HAP-1 (cell line): ENCODE data around the gene BRD3OS.
"Not testable (repeated sequence)": the region's sequence is repeated elsewhere in the genome, so short reads cannot be mapped to it uniquely, and the experiment has no call there.

Source experiments
- DNase-seq, 2 experiments: peaks; one replicate each; pipeline ENCODE4 v3.0.0-alpha.2; 2016 to 2020; ENCODE audit warnings: low spot score in 2 of 2
- H3K27me3 ChIP-seq: fragments of 250-450 bp; sonication (Bioruptor Pico); 2 replicates; pipeline ENCODE4 v1.5.1; 2020; ENCODE audit warnings: low read depth, mild to moderate bottlenecking, moderate library complexity
- H3K36me3 ChIP-seq: fragments of 250-450 bp; sonication (Bioruptor Pico); replicated peaks from 2 replicates; pipeline ENCODE4 v1.5.1; 2020; ENCODE audit warnings: mild to moderate bottlenecking
- H3K4me1 ChIP-seq: fragments of 250-450 bp; sonication (Bioruptor Pico); 2 replicates; pipeline ENCODE4 v1.5.1; 2020; ENCODE audit warnings: mild to moderate bottlenecking
- H3K4me3 ChIP-seq: fragments of 250-450 bp; sonication (Bioruptor Pico); 2 replicates; pipeline ENCODE4 v1.5.1; 2020; ENCODE audit warnings: mild to moderate bottlenecking, moderate library complexity
- H3K9me3 ChIP-seq: fragments of 250-450 bp; sonication (Bioruptor Pico); 2 replicates; pipeline ENCODE4 v1.5.1; 2020; ENCODE audit warnings: mild to moderate bottlenecking, moderate library complexity
- in situ Hi-C: fragments of 300-500 bp; cut with MboI; formaldehyde crosslinking; loops from 3 replicates; pipeline ENCODE4 v1.14.3; 2020; ENCODE audit warnings: low sequenced_read_pairs, inconsistent platforms, mixed read lengths

BRD3OS gene

DNA sequence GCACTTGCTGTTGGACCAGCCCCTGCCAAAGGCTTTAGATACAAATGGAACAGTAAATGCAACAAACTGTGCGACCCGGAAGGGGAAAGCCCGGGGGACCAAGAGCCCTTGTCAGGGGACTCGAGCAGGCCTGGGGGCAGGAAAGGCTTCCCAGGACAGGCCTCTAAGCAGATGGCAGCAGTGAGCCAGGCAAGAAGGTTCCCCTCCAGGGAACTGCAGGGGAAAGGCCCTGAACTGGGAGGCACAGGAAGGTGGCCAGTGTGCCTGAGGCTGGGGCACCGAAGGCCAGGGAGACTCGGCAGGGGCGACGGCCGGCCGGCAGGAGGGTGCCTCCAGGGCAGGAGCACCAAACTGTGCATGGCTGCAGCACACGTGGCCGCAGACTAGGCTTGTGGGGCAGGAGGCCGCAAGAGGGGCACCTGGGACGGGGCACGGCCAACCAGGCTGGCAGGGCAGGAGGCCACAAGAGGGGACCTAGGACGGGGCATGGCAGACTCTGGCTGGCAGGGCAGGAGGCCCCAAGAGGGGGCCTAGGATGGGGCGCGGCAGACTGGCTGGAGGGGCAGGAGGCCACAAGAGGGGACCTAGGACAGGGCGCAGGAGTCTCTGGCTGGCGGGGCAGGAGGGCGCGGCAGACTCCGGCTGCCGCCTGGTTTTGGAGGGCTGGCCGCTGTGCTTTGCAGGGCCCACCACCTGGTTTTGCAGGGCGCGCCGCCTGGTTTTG lies 43.2 kb upstream of the BRD3OS start:
- no peak overlapping the region for H3K4me3 ChIP-seq
- no peak for DNase-seq
- H3K36me3 ChIP-seq, result no peaks in the 10 kb centered on the region
- H3K9me3 ChIP-seq, result no peaks in the 10 kb centered on the region
- no peaks in the 10 kb centered on the region for H3K27me3 ChIP-seq
- no peaks in the 10 kb centered on the region for H3K4me1 ChIP-seq
- in situ Hi-C loops, result no loop called here

DNA sequence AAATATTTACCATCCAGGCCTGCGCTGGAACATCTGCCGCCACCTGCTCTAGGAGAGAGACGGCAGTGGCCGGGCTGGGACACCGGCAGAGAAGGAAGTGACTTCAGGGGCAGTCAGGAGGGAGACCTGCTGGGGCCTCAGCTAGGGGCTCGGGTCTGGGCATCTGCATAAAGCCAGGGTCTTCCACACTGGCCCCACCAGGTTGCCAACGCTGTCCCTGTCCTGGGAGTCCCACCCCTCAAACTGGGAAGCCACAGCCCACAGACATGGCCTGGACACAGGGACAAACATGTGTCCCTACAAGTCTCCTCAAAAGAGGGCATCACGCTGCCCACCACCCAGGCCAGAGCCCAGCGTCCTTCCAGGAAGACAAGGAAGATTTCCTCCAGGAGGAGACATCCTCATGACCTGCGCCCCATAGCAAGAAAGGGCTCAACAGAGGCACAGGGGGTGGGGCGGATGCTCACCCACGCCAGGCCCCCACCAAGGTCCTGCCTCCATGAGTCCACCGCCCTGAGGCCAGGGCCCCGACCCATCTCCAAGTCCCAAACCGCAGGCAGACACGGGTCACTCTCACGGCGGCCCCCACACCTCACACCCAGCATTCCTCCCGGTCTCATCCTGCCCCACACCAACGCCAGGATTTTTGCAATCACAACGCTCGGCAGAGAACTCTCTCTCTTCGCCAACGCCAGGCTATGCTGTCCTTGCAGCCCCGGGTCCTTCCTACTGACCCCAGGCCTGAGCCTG lies 42.1 kb upstream of the BRD3OS start:
- H3K36me3 ChIP-seq, result no peaks in the 10 kb centered on the region
- no peak for DNase-seq
- no peaks in the 10 kb centered on the region for H3K4me1 ChIP-seq
- no peaks in the 10 kb centered on the region for H3K27me3 ChIP-seq
- in situ Hi-C loops, result no loop called here
- H3K9me3 ChIP-seq, result no peaks in the 10 kb centered on the region
- H3K4me3 ChIP-seq, result no peak overlapping the region

DNA sequence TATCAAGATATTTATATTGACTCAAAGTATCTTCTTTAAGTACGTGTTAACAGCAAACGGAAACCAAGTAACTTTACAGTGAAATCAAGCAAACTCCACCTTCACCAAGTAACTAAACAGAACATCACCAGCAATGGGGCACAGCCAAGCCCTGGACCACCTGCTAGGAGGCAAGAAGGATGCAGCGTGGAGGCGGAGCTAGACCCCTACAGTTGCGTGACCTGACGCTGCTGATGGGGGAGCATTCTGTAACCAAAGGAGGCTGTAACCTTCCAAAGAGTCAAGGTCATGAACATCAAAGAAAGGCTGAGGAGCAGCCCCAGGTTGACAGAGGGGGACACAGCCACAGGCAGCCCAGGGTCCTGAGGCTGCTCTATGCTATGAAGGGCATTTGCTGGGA lies 39.2 kb upstream of the BRD3OS start:
- H3K9me3 ChIP-seq, result no peaks in the 10 kb centered on the region
- H3K4me1 ChIP-seq, result no peaks in the 10 kb centered on the region
- no peak for DNase-seq
- in situ Hi-C loops, result no loop called here
- no peaks in the 10 kb centered on the region for H3K36me3 ChIP-seq
- H3K4me3 ChIP-seq, result no peak overlapping the region
- no peaks in the 10 kb centered on the region for H3K27me3 ChIP-seq

DNA sequence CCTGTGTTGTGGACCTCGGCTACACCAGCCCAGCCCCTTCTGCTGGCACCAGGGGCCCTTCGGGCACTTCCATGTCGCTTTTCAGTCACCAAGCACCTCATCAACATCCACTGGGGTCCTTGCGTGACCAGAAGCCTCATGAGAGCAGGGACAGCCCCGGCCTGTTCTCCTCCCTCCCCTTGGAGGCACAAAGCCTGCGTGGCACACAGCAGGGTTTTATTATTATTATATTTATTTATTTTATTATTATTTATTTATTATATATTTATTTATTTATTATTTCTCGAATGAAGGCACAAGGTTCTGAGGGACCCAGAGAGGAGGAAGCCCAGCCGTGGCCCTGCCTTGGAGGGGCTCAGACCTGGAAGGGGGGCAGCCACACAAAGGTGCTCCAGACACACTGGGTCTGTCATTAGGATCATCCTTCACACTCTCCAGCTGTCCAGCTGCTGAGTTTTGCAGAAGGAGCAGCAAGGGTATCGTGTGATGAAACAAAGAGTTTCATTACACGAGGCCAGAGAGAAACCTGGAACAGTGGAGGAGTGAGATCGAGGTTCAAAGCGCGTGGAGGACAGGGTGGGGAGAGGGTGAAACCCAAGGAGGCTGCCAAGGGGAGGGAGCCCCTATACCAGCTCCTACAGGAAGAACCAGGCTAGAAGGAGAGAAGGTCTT lies 38.4 kb upstream of the BRD3OS start:
- no peaks in the 10 kb centered on the region for H3K27me3 ChIP-seq
- DNase-seq, result no peak
- in situ Hi-C loops, result no loop called here

DNA sequence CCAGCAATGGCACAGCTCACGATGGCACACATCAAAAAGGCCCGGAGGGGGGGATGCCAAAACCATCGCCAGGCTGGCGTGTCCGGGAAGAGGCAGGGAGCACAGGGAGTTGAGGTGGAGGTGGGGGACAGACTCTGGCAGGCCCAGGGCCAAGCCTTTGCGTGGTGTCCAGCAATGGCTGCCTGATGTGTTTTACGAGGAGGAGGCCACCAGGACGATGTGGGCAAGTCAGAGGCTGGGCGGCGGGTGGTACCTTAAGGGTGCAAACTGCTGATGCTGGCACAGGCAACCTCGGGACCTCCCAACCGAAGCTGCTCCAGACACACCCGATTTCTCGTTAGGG lies 37.9 kb upstream of the BRD3OS start:
- H3K4me3 ChIP-seq, result no peak overlapping the region
- H3K27me3 ChIP-seq, result no peaks in the 10 kb centered on the region
- H3K4me1 ChIP-seq, result no peaks in the 10 kb centered on the region
- DNase-seq, result no peak
- no peaks in the 10 kb centered on the region for H3K36me3 ChIP-seq
- in situ Hi-C loops, result no loop called here
- no peaks in the 10 kb centered on the region for H3K9me3 ChIP-seq

More for the DNA sequence above, 38.4 kb upstream of the BRD3OS start:
- Histone ChIP-seq H3K36me3 (no peaks in the 10 kb centered on the region), H3K4me3 (no peak overlapping the region), H3K4me1 (no peaks in the 10 kb centered on the region), H3K9me3 (no peaks in the 10 kb centered on the region)

DNA sequence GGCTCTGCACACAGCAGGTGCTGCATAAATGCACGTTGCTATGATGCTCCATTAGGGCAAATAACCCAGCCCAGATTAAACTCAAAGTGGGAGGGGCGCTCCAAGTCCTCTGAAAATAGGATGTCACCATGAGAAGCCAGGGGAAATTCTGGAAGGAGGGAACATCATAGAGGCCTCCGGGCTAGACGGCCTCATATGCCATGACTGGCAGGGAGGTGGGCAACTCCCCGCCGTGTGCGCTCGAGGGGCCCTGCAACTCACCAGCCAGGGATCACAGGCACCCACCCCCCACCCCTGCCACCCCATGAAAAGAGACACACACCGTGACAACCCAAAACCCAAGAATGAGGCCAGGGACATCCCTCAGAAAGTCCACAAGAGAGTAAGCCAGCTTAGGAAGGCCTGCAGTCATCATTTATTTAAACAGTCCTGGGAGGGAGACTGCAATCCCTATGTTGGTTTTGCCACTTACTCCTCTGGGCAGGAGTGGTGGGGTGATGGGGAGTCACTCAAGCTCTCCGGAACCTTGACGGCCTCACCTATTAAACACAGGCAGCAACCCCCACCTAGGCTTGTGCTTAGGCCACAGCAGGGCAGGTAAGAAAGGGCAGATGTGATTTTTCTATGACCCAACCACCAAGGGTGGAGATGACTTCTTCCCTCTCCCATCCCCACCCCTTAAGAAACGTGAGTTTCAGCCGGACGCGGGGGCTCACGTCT lies 37.2 kb upstream of the BRD3OS start:
- in situ Hi-C loops, result no loop called here

DNA sequence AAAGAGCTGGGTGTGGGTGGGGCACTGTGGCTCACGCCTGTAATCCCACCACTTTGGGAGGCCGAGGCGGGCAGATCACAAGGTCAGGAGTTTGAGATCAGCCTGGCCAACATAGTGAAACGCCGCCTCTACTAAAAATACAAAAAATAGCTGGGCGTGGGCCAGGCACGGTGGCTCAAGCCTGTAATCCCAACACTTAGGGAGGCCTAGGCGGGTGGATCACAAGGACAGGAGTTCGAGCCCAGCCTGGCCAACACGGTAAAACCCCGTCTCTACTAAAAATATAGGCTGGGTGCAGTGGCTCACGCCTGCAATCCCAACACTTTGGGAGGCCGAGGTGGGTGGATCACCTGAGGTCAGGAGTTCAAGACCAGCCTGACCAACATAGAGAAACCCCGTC lies 36.5 kb upstream of the BRD3OS start:
- H3K4me1 ChIP-seq, H3K27me3 ChIP-seq, in situ Hi-C loops, DNase-seq, H3K9me3 ChIP-seq, H3K4me3 ChIP-seq, H3K36me3 ChIP-seq: not testable (repeated sequence)

More for the DNA sequence above, 37.2 kb upstream of the BRD3OS start:
- H3K27me3 ChIP-seq, result no peaks in the 10 kb centered on the region
- H3K9me3 ChIP-seq, result no peaks in the 10 kb centered on the region
- H3K4me3 ChIP-seq, result no peak overlapping the region
- no peaks in the 10 kb centered on the region for H3K4me1 ChIP-seq
- DNase-seq, result no peak
- no peaks in the 10 kb centered on the region for H3K36me3 ChIP-seq

DNA sequence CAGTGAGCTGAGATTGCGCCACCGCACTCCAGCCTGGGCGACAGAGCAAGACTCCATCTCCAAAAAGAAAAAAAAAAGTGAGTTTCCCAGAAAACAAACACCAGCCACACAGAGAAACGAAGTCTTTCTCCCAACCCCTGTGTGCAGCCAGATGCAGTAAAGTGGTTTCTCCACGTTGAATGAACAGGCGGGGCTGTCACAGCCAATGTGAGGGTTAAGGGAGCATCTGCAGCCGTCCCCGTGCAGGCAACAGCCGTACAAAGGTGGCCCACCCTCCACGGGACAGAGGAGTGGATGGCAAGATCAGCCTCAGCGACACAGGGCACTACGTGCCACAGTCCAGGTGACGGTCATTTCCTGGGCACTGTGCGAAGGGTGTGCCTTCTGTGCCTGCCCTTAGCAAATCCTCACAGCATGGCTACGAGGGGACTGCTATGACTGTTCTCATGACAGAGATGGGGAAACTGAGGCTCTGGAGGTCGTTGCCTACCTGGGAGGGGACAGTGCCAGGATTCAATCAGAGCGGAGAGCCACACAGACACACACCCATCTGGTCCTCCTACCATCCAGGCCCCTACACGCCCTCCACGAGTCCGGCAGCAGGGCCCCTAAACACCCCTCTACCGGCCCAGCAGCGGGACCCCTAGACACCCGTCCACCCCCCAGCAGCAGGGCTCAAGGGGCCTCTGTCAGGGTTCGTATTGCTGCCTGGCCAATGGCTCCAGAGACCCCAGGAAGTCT lies 35.5 kb upstream of the BRD3OS start:
- H3K9me3 ChIP-seq, result no peaks in the 10 kb centered on the region
- no peak for DNase-seq
- H3K27me3 ChIP-seq, result no peaks in the 10 kb centered on the region
- peak overlapping the region; percentile 79 for H3K4me3 ChIP-seq
- in situ Hi-C loops, result loop anchor here (5.0 kb wide), 1 partner anchor 197 kb away; no protein-coding TSS in a partner anchor
- H3K36me3 ChIP-seq, result no peaks in the 10 kb centered on the region
- peaks cover 6% of the 10 kb centered on the region for H3K4me1 ChIP-seq

DNA sequence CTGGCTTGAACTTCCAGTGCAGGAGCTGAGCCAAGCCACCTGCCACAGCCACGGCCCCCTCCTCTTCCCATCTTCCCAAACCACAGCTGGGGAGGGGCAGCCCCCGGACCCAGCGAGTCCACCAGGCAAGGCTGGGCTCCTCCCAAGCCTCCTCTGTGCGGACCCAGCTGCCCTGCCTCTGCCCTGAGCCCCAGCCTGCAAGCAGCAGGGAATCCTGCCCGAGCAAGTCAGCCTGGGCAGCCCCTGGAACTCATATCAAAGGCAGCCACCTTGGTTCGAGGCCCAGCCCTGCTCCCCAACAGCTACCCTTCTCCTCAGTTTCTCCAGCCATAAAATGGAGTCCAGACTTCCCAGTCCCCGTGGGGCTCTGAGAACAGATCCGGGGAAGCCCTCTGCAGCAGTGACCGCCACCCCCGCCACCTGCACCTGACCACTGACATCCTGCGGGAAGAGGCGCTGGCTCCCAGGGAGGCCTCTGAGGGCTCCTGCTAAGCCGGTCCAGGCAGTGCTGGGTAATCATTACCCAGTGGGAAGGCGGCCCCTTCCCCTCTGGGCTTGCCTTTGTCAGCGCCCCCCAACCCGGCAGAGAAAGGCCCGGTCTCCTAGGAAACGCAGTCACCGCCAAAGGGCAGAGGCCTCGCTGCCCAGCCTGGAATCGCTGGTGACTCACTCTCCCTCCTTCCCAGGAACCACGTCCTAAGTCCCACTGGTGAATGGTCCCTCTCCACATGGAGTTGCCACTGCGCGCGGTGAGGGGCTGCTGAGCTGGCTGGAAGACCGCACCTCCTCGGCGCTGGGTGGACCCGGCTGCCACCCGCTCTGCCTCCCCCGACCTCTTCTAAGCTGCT lies 34.7 kb upstream of the BRD3OS start:
- peak in 1 of 2 experiments; percentile 58 for DNase-seq
- Histone ChIP-seq H3K4me3 (peak overlapping the region; percentile 79), H3K4me1 (peaks cover 6% of the 10 kb centered on the region), H3K27me3 (no peaks in the 10 kb centered on the region), H3K9me3 (no peaks in the 10 kb centered on the region), H3K36me3 (no peaks in the 10 kb centered on the region)
- in situ Hi-C loops, result loop anchor here (5.0 kb wide), 1 partner anchor 198 kb away; no protein-coding TSS in a partner anchor

DNA sequence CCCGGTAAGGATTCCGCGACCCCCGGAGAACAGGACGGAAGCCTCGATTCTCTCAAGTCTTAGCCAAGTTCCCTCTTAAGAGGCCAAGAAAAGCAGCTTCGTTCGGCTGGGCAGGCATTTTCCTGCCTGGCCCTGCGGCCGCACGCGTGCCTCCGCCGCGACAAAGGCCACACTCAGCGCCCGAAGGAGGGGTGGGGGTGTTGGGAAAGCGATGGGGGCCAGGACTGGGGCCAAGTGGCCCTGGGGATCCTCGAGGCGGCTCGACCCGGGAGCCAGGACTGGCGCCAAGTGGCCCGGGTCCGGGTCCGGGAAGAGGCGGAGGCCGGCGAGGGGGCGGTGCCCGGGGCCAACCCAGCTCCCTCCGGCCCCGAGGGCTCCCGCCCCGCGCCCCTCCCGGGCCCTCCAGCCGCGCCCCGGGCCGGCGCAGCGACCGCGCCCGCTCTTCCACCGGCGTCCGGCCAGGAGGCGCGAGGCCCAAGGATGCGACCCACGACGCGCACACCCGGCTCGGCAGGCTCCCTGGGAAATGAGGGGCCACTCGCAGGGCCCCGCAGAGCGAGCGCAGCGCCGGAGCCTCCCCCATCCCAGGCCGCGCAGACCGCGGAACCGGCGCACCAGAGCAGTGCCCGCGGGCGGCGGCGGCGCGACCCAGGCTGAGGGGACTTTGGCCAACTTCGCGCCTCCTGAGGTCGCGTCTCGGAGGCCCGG lies 33.9 kb upstream of the BRD3OS start:
- in situ Hi-C loops, result loop anchor here (5.0 kb wide), 1 partner anchor 199 kb away; no protein-coding TSS in a partner anchor
- Histone ChIP-seq H3K4me3 (peak overlapping the region; percentile 79), H3K4me1 (peaks cover 6% of the 10 kb centered on the region)

DNA sequence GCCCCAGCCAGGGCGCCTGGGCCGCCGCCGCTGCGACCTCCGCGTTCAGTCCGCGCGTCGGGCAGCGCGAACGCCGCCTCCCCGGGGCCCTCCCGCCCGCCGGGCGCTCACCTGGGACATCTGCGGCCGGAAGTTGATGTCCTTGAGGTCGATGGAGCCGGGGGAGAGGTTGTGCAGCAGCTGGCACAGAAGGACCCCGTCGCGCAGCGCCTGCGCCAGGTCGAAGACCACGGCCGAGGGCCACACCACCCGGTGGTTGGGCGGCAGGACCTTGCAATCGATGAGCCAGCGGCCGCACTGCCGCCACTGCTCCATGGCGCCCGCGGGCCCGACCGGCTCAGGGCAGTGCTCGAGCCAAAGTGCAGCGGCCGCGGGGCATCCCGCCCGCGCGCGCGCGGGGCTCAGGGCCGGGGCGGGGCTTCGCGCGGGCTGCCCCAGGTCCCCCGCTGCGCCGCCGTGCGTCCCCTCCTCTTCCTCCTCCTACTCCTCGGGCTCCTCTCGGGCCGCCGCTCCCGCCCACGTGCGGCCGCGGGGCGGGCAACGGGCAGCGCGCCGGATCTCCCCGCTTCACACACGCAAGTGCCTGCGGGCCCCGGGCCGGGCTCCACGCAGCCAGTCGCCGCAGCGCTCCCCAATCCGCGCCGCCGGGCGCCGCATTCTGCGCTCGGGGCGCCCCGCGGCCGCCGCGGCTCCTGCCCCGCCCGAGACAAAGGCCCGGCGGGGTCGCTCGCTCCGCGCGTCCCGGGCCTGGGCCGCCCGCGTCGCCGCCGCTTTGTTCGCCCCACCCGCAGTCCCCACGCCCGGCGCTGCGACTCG lies 33.1 kb upstream of the BRD3OS start, which contains the start of gene VAV2:
Gene VAV2, minus strand, starts transcription at position 361 of the 816 bp plus-strand sequence. Its CDS starts 46 bp downstream, at position 315.
- DNase-seq, result peak; percentile 68 to 87
- no peaks in the 10 kb centered on the region for H3K27me3 ChIP-seq
- peak within 1 kb of the TSS; percentile 79 for H3K4me3 ChIP-seq
- in situ Hi-C loops, result loop anchor here (5.0 kb wide), 1 partner anchor 200 kb away; no protein-coding TSS in a partner anchor
- H3K9me3 ChIP-seq, result no peaks in the 10 kb centered on the region
- H3K36me3 ChIP-seq, result no peaks in the 10 kb centered on the region
- H3K4me1 ChIP-seq, result peaks cover 6% of the 10 kb centered on the region

More for the DNA sequence above, 33.9 kb upstream of the BRD3OS start:
- DNase-seq, result peak in 1 of 2 experiments; percentile 37
- Histone ChIP-seq H3K36me3 (no peaks in the 10 kb centered on the region), H3K27me3 (no peaks in the 10 kb centered on the region), H3K9me3 (no peaks in the 10 kb centered on the region)
